ENCODE measurements around the gene ZDHHC5. TPM values are rescaled to one million over a fixed set of nuclear protein-coding genes. Genes with fewer than 3 reads are reported as not detected.

The ZDHHC5 gene
- total and polyA plus RNA-seq, 3 donors from 2014 or later, result 75.4 to 124 (median 79.8) TPM

GRCh38 chr11:57638005-57638781 is 29.7 kb upstream of the ZDHHC5 start:
- no peaks in the 10 kb centered on the region for H3K27me3 ChIP-seq
- no peak for TF ChIP-seq POLR2A (IDR thresholded peaks at IDR 0.05)
- TF ChIP-seq CTCF (IDR thresholded peaks at IDR 0.05), result no peak
- H3K4me3 ChIP-seq, result peak overlapping the region; percentile 68 to 85
- peaks cover 20% of the 10 kb centered on the region for H3K4me1 ChIP-seq
- H3K27ac ChIP-seq, result peak overlapping the region; percentile 12 to 84
- H3K9me3 ChIP-seq, result no peaks in the 10 kb centered on the region
- intact Hi-C loops (cut with DNase I; ENCODE audit: low total_unique reads), result loop anchor here (5.0 kb wide), 1 partner anchor 71 kb away; the partner anchor contains the start of gene UBE2L6
- no peaks in the 10 kb centered on the region for H3K36me3 ChIP-seq (ENCODE audit: low read depth, missing control alignments)
- WGBS, 2 donors, result 1% methylated on average over 36 to 47 of the region's 47 CpGs
- DNase-seq, result peak; percentile 83

GRCh38 chr11:57638811-57639320 is 29.0 kb upstream of the ZDHHC5 start:
- WGBS, 2 donors, result 0 to 1% methylated on average over 14 to 19 of the region's 19 CpGs
- peak overlapping the region; percentile 68 to 85 for H3K4me3 ChIP-seq
- H3K27ac ChIP-seq, result peak overlapping the region; percentile 12 to 84
- TF ChIP-seq CTCF (IDR thresholded peaks at IDR 0.05) (no peak), POLR2A (IDR thresholded peaks at IDR 0.05) (no peak)
- no peaks in the 10 kb centered on the region for H3K36me3 ChIP-seq (ENCODE audit: low read depth, missing control alignments)
- intact Hi-C loops (cut with DNase I; ENCODE audit: low total_unique reads), result loop anchor here (5.0 kb wide), 1 partner anchor 72 kb away; the partner anchor contains the start of gene UBE2L6
- H3K27me3 ChIP-seq, result no peaks in the 10 kb centered on the region
- no peaks in the 10 kb centered on the region for H3K9me3 ChIP-seq
- DNase-seq, result no peak
- peaks cover 20% of the 10 kb centered on the region for H3K4me1 ChIP-seq

- Histone ChIP-seq H3K9me3 (no peaks in the 10 kb centered on the region), H3K27me3 (no peaks in the 10 kb centered on the region), H3K4me3 (peak overlapping the region; percentile 68 to 85), H3K4me1 (peaks cover 21% of the 10 kb centered on the region), H3K36me3 (ENCODE audit: low read depth, missing control alignments) (no peaks in the 10 kb centered on the region), H3K27ac (no peak overlapping the region)
- DNase-seq, result no peak
- intact Hi-C loops (cut with DNase I; ENCODE audit: low total_unique reads), result loop anchor here (5.0 kb wide), 1 partner anchor 72 kb away; the partner anchor contains the start of gene UBE2L6
- no peak for TF ChIP-seq POLR2A (IDR thresholded peaks at IDR 0.05)
- no peak for TF ChIP-seq CTCF (IDR thresholded peaks at IDR 0.05)
- 0 to 5% methylated on average over 8 to 15 of the region's 15 CpGs for WGBS, 2 donors
Measured at GRCh38 chr11:57639321-57640067, 28.4 kb upstream of the ZDHHC5 start.

- H3K36me3 ChIP-seq (ENCODE audit: low read depth, missing control alignments), result no peaks in the 10 kb centered on the region
- no peaks in the 10 kb centered on the region for H3K27me3 ChIP-seq
- TF ChIP-seq POLR2A (IDR thresholded peaks at IDR 0.05) (no peak), CTCF (IDR thresholded peaks at IDR 0.05) (no peak)
- DNase-seq, result no peak
- WGBS, 2 donors, result 37 to 62% methylated on average over 2 to 9 of the region's 9 CpGs
- H3K27ac ChIP-seq, result no peak overlapping the region
- H3K4me1 ChIP-seq, result peaks cover 29% of the 10 kb centered on the region
- intact Hi-C loops (cut with DNase I; ENCODE audit: low total_unique reads), result no loop called here
- no peak overlapping the region for H3K4me3 ChIP-seq
- H3K9me3 ChIP-seq, result no peaks in the 10 kb centered on the region
Measured at GRCh38 chr11:57640068-57640800, 27.7 kb upstream of the ZDHHC5 start.

All from testis (tissue), 3 donors.